Measurements from ENCODE around the gene DUSP15.

GRCh38 chr20:31877684-31878083, 7.4 kb upstream of the DUSP15 start:
- TF ChIP-seq CTCF (IDR thresholded peaks at IDR 0.05) (no peak), POLR2A (IDR thresholded peaks at IDR 0.05) (no peak)
